Panc1 (cell line): ENCODE measurements around the gene IDI1.

ENCODE experiments used
- TF ChIP-seq, protein P1 (sequence below): fragments of 450-650 bp; IDR thresholded peaks from 2 replicates; pipeline ENCODE4 v1.5.1; 2017; ENCODE audit warnings: mild to moderate bottlenecking
- TF ChIP-seq, protein P2 (sequence below), 2 experiments: IDR thresholded peaks; 2 replicates each; pipeline ENCODE4 v1.6.1; 2011 to 2012; ENCODE audit warnings: low read depth in 2 of 2, control low read depth in 1 of 2, low read length in 1 of 2, mild to moderate bottlenecking in 1 of 2, moderate library complexity in 1 of 2; ENCODE audit not compliant: insufficient read depth in 1 of 2

DNA sequence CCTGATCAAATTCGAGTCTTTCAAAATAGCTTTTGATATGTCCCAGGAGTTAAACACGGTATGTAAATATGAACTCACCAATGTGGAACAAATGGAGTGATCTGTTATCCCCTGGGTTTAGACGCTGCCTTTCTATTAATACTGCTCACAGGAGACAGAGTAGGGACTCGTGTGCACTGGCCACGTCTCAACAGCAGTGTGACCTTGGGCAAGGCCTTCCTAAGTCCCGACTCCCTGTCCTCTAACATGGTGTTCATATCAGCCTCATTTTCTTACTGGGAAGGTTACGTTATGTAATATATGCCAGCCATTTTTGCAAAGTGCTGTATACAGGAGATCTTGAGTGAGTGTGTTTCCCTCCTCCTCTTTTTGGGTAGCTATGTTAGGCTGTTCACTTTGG, 9.1 kb upstream of the IDI1 start:
- TF ChIP-seq, protein P1, sequence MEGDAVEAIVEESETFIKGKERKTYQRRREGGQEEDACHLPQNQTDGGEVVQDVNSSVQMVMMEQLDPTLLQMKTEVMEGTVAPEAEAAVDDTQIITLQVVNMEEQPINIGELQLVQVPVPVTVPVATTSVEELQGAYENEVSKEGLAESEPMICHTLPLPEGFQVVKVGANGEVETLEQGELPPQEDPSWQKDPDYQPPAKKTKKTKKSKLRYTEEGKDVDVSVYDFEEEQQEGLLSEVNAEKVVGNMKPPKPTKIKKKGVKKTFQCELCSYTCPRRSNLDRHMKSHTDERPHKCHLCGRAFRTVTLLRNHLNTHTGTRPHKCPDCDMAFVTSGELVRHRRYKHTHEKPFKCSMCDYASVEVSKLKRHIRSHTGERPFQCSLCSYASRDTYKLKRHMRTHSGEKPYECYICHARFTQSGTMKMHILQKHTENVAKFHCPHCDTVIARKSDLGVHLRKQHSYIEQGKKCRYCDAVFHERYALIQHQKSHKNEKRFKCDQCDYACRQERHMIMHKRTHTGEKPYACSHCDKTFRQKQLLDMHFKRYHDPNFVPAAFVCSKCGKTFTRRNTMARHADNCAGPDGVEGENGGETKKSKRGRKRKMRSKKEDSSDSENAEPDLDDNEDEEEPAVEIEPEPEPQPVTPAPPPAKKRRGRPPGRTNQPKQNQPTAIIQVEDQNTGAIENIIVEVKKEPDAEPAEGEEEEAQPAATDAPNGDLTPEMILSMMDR, result no peak
- TF ChIP-seq, protein P2, sequence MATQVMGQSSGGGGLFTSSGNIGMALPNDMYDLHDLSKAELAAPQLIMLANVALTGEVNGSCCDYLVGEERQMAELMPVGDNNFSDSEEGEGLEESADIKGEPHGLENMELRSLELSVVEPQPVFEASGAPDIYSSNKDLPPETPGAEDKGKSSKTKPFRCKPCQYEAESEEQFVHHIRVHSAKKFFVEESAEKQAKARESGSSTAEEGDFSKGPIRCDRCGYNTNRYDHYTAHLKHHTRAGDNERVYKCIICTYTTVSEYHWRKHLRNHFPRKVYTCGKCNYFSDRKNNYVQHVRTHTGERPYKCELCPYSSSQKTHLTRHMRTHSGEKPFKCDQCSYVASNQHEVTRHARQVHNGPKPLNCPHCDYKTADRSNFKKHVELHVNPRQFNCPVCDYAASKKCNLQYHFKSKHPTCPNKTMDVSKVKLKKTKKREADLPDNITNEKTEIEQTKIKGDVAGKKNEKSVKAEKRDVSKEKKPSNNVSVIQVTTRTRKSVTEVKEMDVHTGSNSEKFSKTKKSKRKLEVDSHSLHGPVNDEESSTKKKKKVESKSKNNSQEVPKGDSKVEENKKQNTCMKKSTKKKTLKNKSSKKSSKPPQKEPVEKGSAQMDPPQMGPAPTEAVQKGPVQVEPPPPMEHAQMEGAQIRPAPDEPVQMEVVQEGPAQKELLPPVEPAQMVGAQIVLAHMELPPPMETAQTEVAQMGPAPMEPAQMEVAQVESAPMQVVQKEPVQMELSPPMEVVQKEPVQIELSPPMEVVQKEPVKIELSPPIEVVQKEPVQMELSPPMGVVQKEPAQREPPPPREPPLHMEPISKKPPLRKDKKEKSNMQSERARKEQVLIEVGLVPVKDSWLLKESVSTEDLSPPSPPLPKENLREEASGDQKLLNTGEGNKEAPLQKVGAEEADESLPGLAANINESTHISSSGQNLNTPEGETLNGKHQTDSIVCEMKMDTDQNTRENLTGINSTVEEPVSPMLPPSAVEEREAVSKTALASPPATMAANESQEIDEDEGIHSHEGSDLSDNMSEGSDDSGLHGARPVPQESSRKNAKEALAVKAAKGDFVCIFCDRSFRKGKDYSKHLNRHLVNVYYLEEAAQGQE (IDR thresholded peaks at IDR 0.05; ENCODE audit: insufficient read depth in 1 of 2, low read depth in 2 of 2, low read length in 1 of 2), result no peak
